OCI-LY1 (cell line): ENCODE results near the gene SFXN4.
A peak's percentile ranks its signal among the peaks of the same experiment; 100 is the strongest.

Experiments
- H2AFZ ChIP-seq: fragments of 200-600 bp; sonication (generic), shearing (Covaris generic); 2 replicates; pipeline ENCODE4 v1.6.0; 2014; ENCODE audit warnings: antibody characterized with exemption, mild to moderate bottlenecking, low read length
- H3F3A ChIP-seq: fragments of 200-600 bp; sonication (generic), shearing (Covaris generic); 2 replicates; pipeline ENCODE4 v1.6.0; 2014; ENCODE audit warnings: mild to moderate bottlenecking, antibody characterized with exemption, low read length, moderate library complexity; ENCODE audit not compliant: insufficient read depth
- H3K27ac ChIP-seq: fragments of 200-600 bp; sonication (generic); 2 replicates; pipeline ENCODE4 v1.5.1; 2014; ENCODE audit warnings: low read length, mixed run types, mild to moderate bottlenecking, low read depth; ENCODE audit not compliant: poor library complexity, severe bottlenecking
- H3K27me3 ChIP-seq: fragments of 200-600 bp; sonication (generic); 2 replicates; pipeline ENCODE4 v1.6.0; 2014; ENCODE audit warnings: antibody characterized with exemption, mild to moderate bottlenecking, low read length, moderate library complexity; ENCODE audit not compliant: insufficient read depth
- H3K36me3 ChIP-seq: fragments of 200-600 bp; sonication (generic); 2 replicates; pipeline ENCODE4 v1.6.1; 2014; ENCODE audit warnings: mild to moderate bottlenecking, antibody characterized with exemption, low read length, moderate library complexity, mixed read lengths; ENCODE audit not compliant: insufficient read depth
- H3K4me1 ChIP-seq: fragments of 200-600 bp; sonication (generic); 2 replicates; pipeline ENCODE4 v1.5.1; 2014; ENCODE audit warnings: mild to moderate bottlenecking, low read length, moderate library complexity; ENCODE audit not compliant: insufficient read depth, severe bottlenecking
- H3K4me2 ChIP-seq: fragments of 200-600 bp; sonication (generic), shearing (Covaris generic); 2 replicates; pipeline ENCODE4 v1.6.1; 2014; ENCODE audit warnings: low read length
- H3K4me3 ChIP-seq: fragments of 200-600 bp; sonication (generic); 2 replicates; pipeline ENCODE4 v1.5.1; 2014; ENCODE audit warnings: low read length, low read depth, mild to moderate bottlenecking, mixed read lengths; ENCODE audit not compliant: poor library complexity, severe bottlenecking
- H3K79me2 ChIP-seq: fragments of 200-600 bp; shearing (Covaris generic); 2 replicates; pipeline ENCODE4 v1.6.1; 2016; ENCODE audit warnings: mixed run types, low read length, mixed read lengths; ENCODE audit not compliant: insufficient read depth
- H3K9ac ChIP-seq: fragments of 200-600 bp; sonication (generic), shearing (Covaris generic); 2 replicates; pipeline ENCODE4 v1.6.1; 2014; ENCODE audit warnings: mild to moderate bottlenecking, low read length, mixed read lengths
- H3K9me2 ChIP-seq: fragments of 200-600 bp; sonication (generic), shearing (Covaris generic); 2 replicates; pipeline ENCODE4 v1.6.1; 2014; ENCODE audit warnings: low read depth, mild to moderate bottlenecking, low read length, mixed read lengths
- H3K9me3 ChIP-seq: fragments of 200-600 bp; shearing (Covaris generic); 2 replicates; pipeline ENCODE4 v1.6.1; 2014; ENCODE audit warnings: low read length, mixed read lengths
- H4K20me1 ChIP-seq: fragments of 200-600 bp; sonication (generic), shearing (Covaris generic); 2 replicates; pipeline ENCODE4 v1.6.0; 2016; ENCODE audit warnings: mild to moderate bottlenecking, low read length; ENCODE audit not compliant: insufficient read depth
- CTCF ChIP-seq: fragments of 200-600 bp; sonication (generic), shearing (Covaris generic); IDR thresholded peaks from 2 replicates; pipeline ENCODE4 v1.5.1; 2017; ENCODE audit warnings: mild to moderate bottlenecking, antibody characterized with exemption, low read length, moderate library complexity, mixed read lengths
- EZH2 ChIP-seq: fragments of 200-600 bp; sonication (generic), shearing (Covaris generic); IDR thresholded peaks from 2 replicates; pipeline ENCODE4 v1.8.0; 2017; ENCODE audit warnings: borderline replicate concordance, mixed run types, mild to moderate bottlenecking, antibody characterized with exemption, low read length, moderate library complexity, mixed read lengths

Gene SFXN4

GRCh38 chr10:119178372-119179119 is 13.0 kb upstream of the SFXN4 start, which contains the start of gene PRDX3:
TSS of gene PRDX3 (minus strand) at chr10:119178812. CDS start at chr10:119178790, 22 bp downstream.
- H3K9me3 ChIP-seq: no peaks in the 10 kb centered on the region
- H3K36me3 ChIP-seq: peaks cover 33% of the 10 kb centered on the region
- H3K27ac ChIP-seq: peak within 1 kb of the TSS; percentile 62
- peak within 1 kb of the TSS; percentile 72 for H2AFZ ChIP-seq
- H3K4me1 ChIP-seq: peaks cover 23% of the 10 kb centered on the region
- no peaks in the 10 kb centered on the region for H4K20me1 ChIP-seq
- no peak for TF ChIP-seq EZH2
- TF ChIP-seq CTCF: no peak; the same call in 1 of the 2 replicates
- H3K27me3 ChIP-seq: no peaks in the 10 kb centered on the region
- peaks cover 24% of the 10 kb centered on the region for H3K79me2 ChIP-seq
- peak within 1 kb of the TSS; percentile 61 for H3K4me2 ChIP-seq
- peak within 1 kb of the TSS; percentile 86 for H3K4me3 ChIP-seq
- no peaks in the 10 kb centered on the region for H3K9me2 ChIP-seq
- no peaks in the 10 kb centered on the region for H3F3A ChIP-seq
- peak within 1 kb of the TSS; percentile 91 for H3K9ac ChIP-seq

GRCh38 chr10:119177708-119178371 is 12.3 kb upstream of the SFXN4 start:
- Histone ChIP-seq H3K27me3 (no peaks in the 10 kb centered on the region), H3K79me2 (peaks cover 24% of the 10 kb centered on the region), H3K9ac (peak overlapping the region; percentile 91), H3K4me1 (peaks cover 23% of the 10 kb centered on the region), H3K4me2 (peak overlapping the region; percentile 61), H3F3A (no peaks in the 10 kb centered on the region), H3K9me3 (no peaks in the 10 kb centered on the region), H3K36me3 (peaks cover 38% of the 10 kb centered on the region), H3K27ac (peak overlapping the region; percentile 62), H3K9me2 (no peaks in the 10 kb centered on the region), H3K4me3 (peak overlapping the region; percentile 86), H4K20me1 (no peaks in the 10 kb centered on the region), H2AFZ (no peak overlapping the region)
- TF ChIP-seq EZH2: no peak
- no peak for TF ChIP-seq CTCF

DNA sequence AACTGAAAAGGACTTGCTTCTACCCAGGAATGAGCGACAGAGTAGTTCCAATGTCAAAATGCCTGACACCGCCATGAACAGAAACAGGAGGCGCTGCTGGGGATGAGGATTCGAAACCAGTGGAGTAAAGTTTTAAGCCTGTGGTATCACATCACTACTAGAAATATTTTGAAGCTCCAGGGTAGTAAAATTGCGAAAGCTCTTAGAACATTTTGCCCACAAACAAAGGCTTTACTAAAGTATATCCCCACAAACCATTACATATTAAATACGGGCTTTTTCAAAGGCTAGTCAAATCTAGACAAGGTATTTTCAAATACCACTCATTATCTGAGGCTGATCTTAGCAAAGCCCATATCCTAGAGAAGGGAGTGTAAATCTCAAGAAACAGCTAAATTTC is 10.7 kb upstream of the SFXN4 start:
- no peaks in the 10 kb centered on the region for H3K27me3 ChIP-seq
- H3K9me2 ChIP-seq: no peaks in the 10 kb centered on the region
- H3F3A ChIP-seq: no peaks in the 10 kb centered on the region
- no peak overlapping the region for H3K4me3 ChIP-seq
- no peak overlapping the region; the same call in 1 of the 2 replicates for H3K4me2 ChIP-seq
- no peak for TF ChIP-seq CTCF
- H3K4me1 ChIP-seq: peaks cover 23% of the 10 kb centered on the region
- H3K9me3 ChIP-seq: no peaks in the 10 kb centered on the region
- H4K20me1 ChIP-seq: no peaks in the 10 kb centered on the region
- peaks cover 52% of the 10 kb centered on the region for H3K36me3 ChIP-seq
- peaks cover 24% of the 10 kb centered on the region for H3K79me2 ChIP-seq
- no peak overlapping the region for H3K9ac ChIP-seq
- no peak overlapping the region for H2AFZ ChIP-seq
- no peak overlapping the region for H3K27ac ChIP-seq
